Activated T-cell treated with anti-CD3 and anti-CD28 coated beads, Interleukin-2, amount 50 U/mL, for 24 hours (primary cell): ENCODE results near the gene RREB1.
"Not testable (repeated sequence)": the region's sequence is repeated elsewhere in the genome, so short reads cannot be mapped to it uniquely, and the experiment has no call there.

Experiments
- DNase-seq: peaks from one replicate; pipeline ENCODE4 v3.0.0-alpha.2; 2020
- H3K27ac Mint-ChIP-seq: 2 replicates; pipeline ENCODE4 v1.8.0; 2020; ENCODE audit warnings: mild to moderate bottlenecking, mixed read lengths
- H3K27me3 Mint-ChIP-seq: 2 replicates; pipeline ENCODE4 v1.8.0; 2020; ENCODE audit warnings: mixed read lengths
- H3K36me3 Mint-ChIP-seq: 2 replicates; pipeline ENCODE4 v1.8.0; 2020; ENCODE audit warnings: low read depth, mixed read lengths
- H3K4me1 Mint-ChIP-seq: 2 replicates; pipeline ENCODE4 v1.8.0; 2020; ENCODE audit warnings: low read depth, mixed read lengths
- H3K4me3 Mint-ChIP-seq: 2 replicates; pipeline ENCODE4 v1.8.0; 2020; ENCODE audit warnings: mild to moderate bottlenecking, moderate library complexity, mixed read lengths
- H3K9me3 Mint-ChIP-seq: 2 replicates; pipeline ENCODE4 v1.8.0; 2020; ENCODE audit warnings: mixed read lengths

The RREB1 gene

GRCh38 chr6:7256785-7257184 is 149.0 kb downstream of the RREB1 start:
- peaks cover 27% of the 10 kb centered on the region for H3K27me3 Mint-ChIP-seq
- DNase-seq: no peak
- H3K4me1 Mint-ChIP-seq: peaks cover 13% of the 10 kb centered on the region
- no peak overlapping the region for H3K4me3 Mint-ChIP-seq
- H3K9me3 Mint-ChIP-seq: peaks cover 4% of the 10 kb centered on the region
- H3K36me3 Mint-ChIP-seq: peaks cover 4% of the 10 kb centered on the region
- no peak overlapping the region for H3K27ac Mint-ChIP-seq

GRCh38 chr6:7257521-7258230 is 149.9 kb downstream of the RREB1 start:
- no peak for DNase-seq
- peaks cover 33% of the 10 kb centered on the region for H3K27me3 Mint-ChIP-seq
- H3K9me3 Mint-ChIP-seq: peaks cover 4% of the 10 kb centered on the region
- no peak overlapping the region for H3K4me3 Mint-ChIP-seq
- no peaks in the 10 kb centered on the region for H3K36me3 Mint-ChIP-seq
- peaks cover 16% of the 10 kb centered on the region for H3K4me1 Mint-ChIP-seq
- peak overlapping the region; percentile 33 for H3K27ac Mint-ChIP-seq

GRCh38 chr6:7258231-7258763 is 150.5 kb downstream of the RREB1 start:
- Mint-ChIP-seq H3K4me1 (peaks cover 16% of the 10 kb centered on the region), H3K9me3 (peaks cover 4% of the 10 kb centered on the region), H3K27me3 (peaks cover 38% of the 10 kb centered on the region), H3K36me3 (no peaks in the 10 kb centered on the region), H3K27ac (no peak overlapping the region), H3K4me3 (no peak overlapping the region)
- no peak for DNase-seq

GRCh38 chr6:7260291-7261031 is 152.7 kb downstream of the RREB1 start:
- Mint-ChIP-seq H3K36me3 (no peaks in the 10 kb centered on the region), H3K4me3 (peak overlapping the region; percentile 81), H3K4me1 (peaks cover 16% of the 10 kb centered on the region), H3K27me3 (peaks cover 38% of the 10 kb centered on the region), H3K27ac (no peak overlapping the region), H3K9me3 (peaks cover 4% of the 10 kb centered on the region)
- DNase-seq: no peak

- Mint-ChIP-seq H3K9me3 (peaks cover 2% of the 10 kb centered on the region), H3K27me3 (peaks cover 38% of the 10 kb centered on the region), H3K4me3 (peak overlapping the region; percentile 81), H3K27ac (peak overlapping the region; percentile 26), H3K4me1 (peaks cover 16% of the 10 kb centered on the region), H3K36me3 (no peaks in the 10 kb centered on the region)
- peak; percentile 64 for DNase-seq
Measured at GRCh38 chr6:7261032-7261841, 153.5 kb downstream of the RREB1 start.

- peak; percentile 26 for DNase-seq
- Mint-ChIP-seq H3K27me3 (peaks cover 38% of the 10 kb centered on the region), H3K9me3 (peaks cover 3% of the 10 kb centered on the region), H3K36me3 (no peaks in the 10 kb centered on the region), H3K4me3 (peak overlapping the region; percentile 81), H3K27ac (no peak overlapping the region), H3K4me1 (peaks cover 16% of the 10 kb centered on the region)
Measured at GRCh38 chr6:7261852-7262461, 154.2 kb downstream of the RREB1 start.

GRCh38 chr6:7262746-7263518 is 155.2 kb downstream of the RREB1 start:
- Mint-ChIP-seq H3K36me3 (no peaks in the 10 kb centered on the region), H3K4me3 (no peak overlapping the region), H3K27ac (no peak overlapping the region), H3K4me1 (peaks cover 16% of the 10 kb centered on the region), H3K9me3 (peaks cover 3% of the 10 kb centered on the region), H3K27me3 (peaks cover 38% of the 10 kb centered on the region)
- peak; percentile 17 for DNase-seq

- peaks cover 16% of the 10 kb centered on the region for H3K4me1 Mint-ChIP-seq
Measured at GRCh38 chr6:7263519-7263805, 155.7 kb downstream of the RREB1 start.

GRCh38 chr6:7264041-7264440 is 156.3 kb downstream of the RREB1 start:
- no peak overlapping the region for H3K4me3 Mint-ChIP-seq
- DNase-seq: no peak
- H3K27ac Mint-ChIP-seq: no peak overlapping the region
- peaks cover 34% of the 10 kb centered on the region for H3K27me3 Mint-ChIP-seq
- peaks cover 16% of the 10 kb centered on the region for H3K4me1 Mint-ChIP-seq
- peaks cover 3% of the 10 kb centered on the region for H3K9me3 Mint-ChIP-seq
- no peaks in the 10 kb centered on the region for H3K36me3 Mint-ChIP-seq

More at GRCh38 chr6:7263519-7263805, 155.7 kb downstream of the RREB1 start:
- peaks cover 38% of the 10 kb centered on the region for H3K27me3 Mint-ChIP-seq
- not testable (repeated sequence) for H3K36me3 Mint-ChIP-seq, H3K4me3 Mint-ChIP-seq, DNase-seq, H3K27ac Mint-ChIP-seq, H3K9me3 Mint-ChIP-seq

GRCh38 chr6:7264686-7265384 is 157.1 kb downstream of the RREB1 start:
- H3K9me3 Mint-ChIP-seq: peaks cover 3% of the 10 kb centered on the region
- H3K4me1 Mint-ChIP-seq: peaks cover 16% of the 10 kb centered on the region
- no peak for DNase-seq
- H3K4me3 Mint-ChIP-seq: no peak overlapping the region
- no peak overlapping the region for H3K27ac Mint-ChIP-seq
- peaks cover 27% of the 10 kb centered on the region for H3K27me3 Mint-ChIP-seq
- no peaks in the 10 kb centered on the region for H3K36me3 Mint-ChIP-seq

GRCh38 chr6:7265385-7265726 is 157.6 kb downstream of the RREB1 start:
- Mint-ChIP-seq H3K27me3 (peaks cover 23% of the 10 kb centered on the region), H3K4me1 (peaks cover 16% of the 10 kb centered on the region)
- H3K4me3 Mint-ChIP-seq, H3K36me3 Mint-ChIP-seq, H3K9me3 Mint-ChIP-seq, DNase-seq, H3K27ac Mint-ChIP-seq: not testable (repeated sequence)

- Mint-ChIP-seq H3K9me3 (peaks cover 3% of the 10 kb centered on the region), H3K36me3 (no peaks in the 10 kb centered on the region), H3K4me1 (peaks cover under 1% of the 10 kb centered on the region), H3K4me3 (no peak overlapping the region), H3K27me3 (peaks cover 8% of the 10 kb centered on the region), H3K27ac (no peak overlapping the region)
- DNase-seq: no peak
Measured at GRCh38 chr6:7267071-7267465, 159.3 kb downstream of the RREB1 start.

GRCh38 chr6:7267466-7268091 is 159.8 kb downstream of the RREB1 start:
- H3K27me3 Mint-ChIP-seq: peaks cover 4% of the 10 kb centered on the region
- H3K27ac Mint-ChIP-seq: no peak overlapping the region
- H3K9me3 Mint-ChIP-seq: peaks cover 3% of the 10 kb centered on the region
- DNase-seq: no peak
- no peak overlapping the region for H3K4me3 Mint-ChIP-seq
- no peaks in the 10 kb centered on the region for H3K36me3 Mint-ChIP-seq
- no peaks in the 10 kb centered on the region for H3K4me1 Mint-ChIP-seq
